GM12874 (cell line): Measurements from ENCODE around the gene NIPAL3.

Experiments used
- TF ChIP-seq, protein P1 (sequence below): IDR thresholded peaks from 2 replicates; pipeline ENCODE4 v1.5.1; 2011; ENCODE audit warnings: low read depth, mild to moderate bottlenecking, control low read depth, low read length, moderate library complexity; ENCODE audit not compliant: insufficient read depth

Gene NIPAL3

DNA sequence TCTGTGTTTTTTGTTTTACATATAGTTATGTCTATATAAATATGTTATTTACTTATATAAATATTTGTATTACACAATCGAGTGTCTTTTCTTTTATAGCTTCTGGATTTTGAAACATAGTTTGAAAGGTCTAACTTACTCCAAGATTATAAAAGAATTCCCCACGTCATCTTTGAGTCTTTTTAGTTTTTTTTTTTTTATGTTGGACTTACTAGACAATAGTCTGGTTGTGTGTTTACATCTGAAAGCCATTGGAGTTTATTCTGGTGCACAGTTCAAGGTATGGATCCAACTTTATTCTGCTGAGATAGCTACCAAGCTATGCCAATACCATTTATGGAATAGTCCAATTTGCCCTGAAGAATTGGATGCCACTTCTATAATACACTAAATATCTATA lies 61.0 kb downstream of the NIPAL3 start:
- TF ChIP-seq, protein P1, sequence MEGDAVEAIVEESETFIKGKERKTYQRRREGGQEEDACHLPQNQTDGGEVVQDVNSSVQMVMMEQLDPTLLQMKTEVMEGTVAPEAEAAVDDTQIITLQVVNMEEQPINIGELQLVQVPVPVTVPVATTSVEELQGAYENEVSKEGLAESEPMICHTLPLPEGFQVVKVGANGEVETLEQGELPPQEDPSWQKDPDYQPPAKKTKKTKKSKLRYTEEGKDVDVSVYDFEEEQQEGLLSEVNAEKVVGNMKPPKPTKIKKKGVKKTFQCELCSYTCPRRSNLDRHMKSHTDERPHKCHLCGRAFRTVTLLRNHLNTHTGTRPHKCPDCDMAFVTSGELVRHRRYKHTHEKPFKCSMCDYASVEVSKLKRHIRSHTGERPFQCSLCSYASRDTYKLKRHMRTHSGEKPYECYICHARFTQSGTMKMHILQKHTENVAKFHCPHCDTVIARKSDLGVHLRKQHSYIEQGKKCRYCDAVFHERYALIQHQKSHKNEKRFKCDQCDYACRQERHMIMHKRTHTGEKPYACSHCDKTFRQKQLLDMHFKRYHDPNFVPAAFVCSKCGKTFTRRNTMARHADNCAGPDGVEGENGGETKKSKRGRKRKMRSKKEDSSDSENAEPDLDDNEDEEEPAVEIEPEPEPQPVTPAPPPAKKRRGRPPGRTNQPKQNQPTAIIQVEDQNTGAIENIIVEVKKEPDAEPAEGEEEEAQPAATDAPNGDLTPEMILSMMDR = no peak

DNA sequence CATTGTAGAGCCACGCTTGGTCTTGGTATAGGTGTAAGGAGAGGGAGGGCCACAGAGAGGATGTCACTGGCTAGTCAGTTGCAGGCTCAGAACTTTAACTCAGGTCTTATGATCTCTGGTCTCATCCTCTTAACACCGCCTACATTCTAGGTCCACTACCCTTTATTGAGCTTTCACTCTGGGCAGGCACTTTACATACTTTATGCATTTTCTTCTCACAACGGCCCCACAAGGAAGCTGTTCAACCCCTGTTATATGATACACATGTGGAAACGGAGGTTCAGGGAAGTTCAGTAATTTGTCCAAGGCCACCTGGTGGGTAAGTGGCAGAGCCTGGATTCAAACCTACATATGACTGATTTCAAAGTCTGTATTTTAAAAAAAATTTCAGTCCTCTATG lies 61.7 kb downstream of the NIPAL3 start:
- TF ChIP-seq, protein P1 = no peak

DNA sequence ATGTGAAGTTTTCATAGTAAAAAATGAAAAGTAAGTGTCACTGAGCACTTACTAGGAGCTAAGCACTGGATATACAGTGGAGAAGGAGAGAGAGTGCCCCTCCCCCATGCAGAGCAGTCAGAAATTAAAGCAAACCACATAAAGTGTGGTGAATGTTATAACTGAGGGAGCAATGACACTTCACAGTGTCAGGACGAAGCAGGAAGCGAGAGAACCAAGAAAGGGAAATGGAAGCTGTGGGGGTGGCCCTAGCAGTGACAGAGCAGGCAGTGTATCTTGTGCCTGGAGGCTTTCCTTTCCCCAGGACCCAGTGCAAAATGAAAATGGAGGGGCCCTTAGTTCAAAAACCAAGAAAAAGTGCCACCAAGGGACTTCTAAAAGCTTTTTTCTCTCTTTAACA lies 65.5 kb downstream of the NIPAL3 start:
- TF ChIP-seq, protein P1 = no peak

DNA sequence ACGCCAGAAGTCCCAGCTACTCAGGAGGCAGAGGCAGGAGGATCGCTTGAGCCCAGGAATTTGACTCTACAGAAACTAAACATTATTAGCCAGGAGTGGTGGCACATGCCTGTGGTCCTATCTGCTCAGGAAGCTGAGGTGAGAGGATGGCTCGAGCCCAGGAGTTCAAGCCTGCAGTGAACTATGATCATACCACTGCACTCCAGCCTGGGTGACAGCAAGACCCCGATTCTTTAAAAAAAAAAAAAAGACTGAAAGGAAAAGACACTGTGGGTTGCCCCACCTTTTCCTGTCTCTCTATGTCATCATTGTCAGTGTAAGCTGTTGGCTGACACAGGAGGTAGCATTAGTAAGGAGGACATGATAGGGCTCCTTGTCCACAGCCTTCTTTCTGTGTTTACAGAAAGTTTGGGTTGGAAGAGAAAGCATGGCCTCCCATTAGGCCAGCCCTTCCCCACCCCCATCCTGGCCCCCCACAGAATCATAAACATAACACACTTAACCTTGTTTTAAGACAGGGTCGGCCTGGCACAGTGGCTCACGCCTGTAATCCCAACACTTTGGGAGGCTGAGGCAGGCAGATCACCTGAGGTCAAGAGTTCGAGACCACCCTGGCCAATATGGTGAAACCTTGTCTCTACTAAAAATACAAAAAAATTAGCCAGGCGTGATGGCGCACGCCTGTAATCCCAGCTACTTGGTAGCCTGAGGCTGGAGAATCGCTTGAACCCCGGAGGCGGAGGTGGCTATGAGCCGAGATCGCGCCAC lies 66.4 kb downstream of the NIPAL3 start:
- TF ChIP-seq, protein P1 = no peak

DNA sequence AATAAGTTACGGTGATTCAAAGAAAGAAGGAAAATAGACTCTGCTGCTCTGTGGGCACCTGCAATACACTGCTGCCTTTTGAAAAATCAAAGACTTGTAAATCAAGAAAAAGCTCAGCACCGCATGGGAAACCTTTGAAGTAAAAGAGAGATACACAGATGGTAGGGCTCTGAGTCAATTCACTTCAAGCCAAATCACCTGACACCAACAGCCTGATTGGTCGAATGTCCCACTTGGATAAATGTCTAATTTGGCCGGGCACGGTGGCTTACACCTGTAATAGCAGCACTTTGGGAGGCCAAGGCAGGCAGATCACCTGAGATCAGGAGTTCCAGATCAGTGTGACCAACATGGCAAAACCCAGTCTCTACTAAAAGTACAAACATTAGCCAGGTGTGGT lies 67.8 kb downstream of the NIPAL3 start:
- TF ChIP-seq, protein P1 = no peak

DNA sequence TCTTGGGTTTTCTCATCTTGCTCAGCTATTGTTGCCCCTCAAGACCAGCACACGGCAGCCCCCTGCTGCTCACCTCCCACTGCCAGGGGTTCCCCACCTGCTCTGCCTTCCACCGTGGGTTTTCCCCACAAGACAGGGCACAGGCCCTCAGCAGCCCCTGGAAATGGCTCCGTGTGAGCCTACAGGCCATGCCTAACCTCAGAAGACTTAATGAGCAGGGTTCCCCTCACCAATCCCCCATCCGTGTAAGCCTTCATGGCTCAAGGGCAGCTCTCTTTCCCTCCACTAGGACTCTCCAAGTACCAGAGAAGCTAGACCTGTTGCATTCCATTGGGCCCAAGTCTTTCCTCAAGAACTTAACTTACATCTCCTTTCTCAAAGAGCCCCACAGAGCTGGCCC lies 68.6 kb downstream of the NIPAL3 start:
- TF ChIP-seq, protein P1 = no peak

DNA sequence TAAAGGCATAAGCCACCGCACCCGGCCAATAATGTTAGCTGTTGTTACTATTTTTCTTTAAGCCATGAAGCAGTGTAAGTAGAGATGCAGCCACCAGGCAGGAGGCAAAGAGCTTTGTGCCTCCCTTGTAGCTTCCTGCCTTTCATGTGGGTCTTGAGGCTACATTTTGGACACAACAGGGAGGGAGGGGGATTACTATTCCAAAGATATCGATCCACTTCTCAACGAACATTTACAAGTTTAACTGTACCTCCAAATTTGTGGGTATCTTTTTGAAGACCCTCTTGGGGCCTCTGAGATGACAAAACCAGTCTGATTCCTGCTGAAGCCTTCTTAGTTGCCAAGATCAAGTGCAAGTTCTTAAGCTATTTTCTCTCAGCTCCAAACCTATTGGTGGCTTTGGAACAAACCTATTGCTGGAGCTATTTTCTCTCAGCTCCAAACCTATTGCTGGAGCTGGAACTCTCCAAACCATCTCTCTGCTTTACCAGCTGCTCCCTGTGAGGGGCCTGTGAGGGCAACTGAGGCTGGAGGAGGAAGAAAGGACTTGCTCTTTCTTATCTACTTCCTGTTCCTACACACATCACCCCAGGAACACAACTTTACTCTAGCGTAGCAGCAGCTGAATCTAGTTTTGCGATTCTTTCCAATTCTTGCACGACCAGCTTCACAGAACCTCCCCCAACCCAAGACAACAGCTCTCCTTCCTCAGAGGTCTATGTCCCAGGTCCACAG lies 70.9 kb downstream of the NIPAL3 start:
- TF ChIP-seq, protein P1 = no peak
